GM13976 (cell line): ENCODE data around the gene SLC6A8.

Experiments
- DNase-seq: peaks from one replicate; pipeline ENCODE4 v3.0.0; 2012; ENCODE audit warnings: low spot score
- in situ Hi-C: fragments of 300-500 bp; cut with MboI; formaldehyde crosslinking; loops from one replicate; pipeline ENCODE4 v1.12.0; 2022; ENCODE audit warnings: low sequenced_read_pairs, mixed read lengths, inconsistent platforms; ENCODE audit not compliant: unreplicated experiment
- TF ChIP-seq, protein P1 (sequence below): IDR thresholded peaks from 2 replicates; pipeline ENCODE4 v1.5.1; 2012; ENCODE audit warnings: borderline replicate concordance, mild to moderate bottlenecking; ENCODE audit not compliant: insufficient read depth; ENCODE audit errors: extremely low read depth, missing control alignments, control extremely low read depth

The SLC6A8 gene

GRCh38 chrX:153685156-153685536 is 2.6 kb upstream of the SLC6A8 start:
- DNase-seq: no peak
- in situ Hi-C loops: no loop called here
- TF ChIP-seq, protein P1, sequence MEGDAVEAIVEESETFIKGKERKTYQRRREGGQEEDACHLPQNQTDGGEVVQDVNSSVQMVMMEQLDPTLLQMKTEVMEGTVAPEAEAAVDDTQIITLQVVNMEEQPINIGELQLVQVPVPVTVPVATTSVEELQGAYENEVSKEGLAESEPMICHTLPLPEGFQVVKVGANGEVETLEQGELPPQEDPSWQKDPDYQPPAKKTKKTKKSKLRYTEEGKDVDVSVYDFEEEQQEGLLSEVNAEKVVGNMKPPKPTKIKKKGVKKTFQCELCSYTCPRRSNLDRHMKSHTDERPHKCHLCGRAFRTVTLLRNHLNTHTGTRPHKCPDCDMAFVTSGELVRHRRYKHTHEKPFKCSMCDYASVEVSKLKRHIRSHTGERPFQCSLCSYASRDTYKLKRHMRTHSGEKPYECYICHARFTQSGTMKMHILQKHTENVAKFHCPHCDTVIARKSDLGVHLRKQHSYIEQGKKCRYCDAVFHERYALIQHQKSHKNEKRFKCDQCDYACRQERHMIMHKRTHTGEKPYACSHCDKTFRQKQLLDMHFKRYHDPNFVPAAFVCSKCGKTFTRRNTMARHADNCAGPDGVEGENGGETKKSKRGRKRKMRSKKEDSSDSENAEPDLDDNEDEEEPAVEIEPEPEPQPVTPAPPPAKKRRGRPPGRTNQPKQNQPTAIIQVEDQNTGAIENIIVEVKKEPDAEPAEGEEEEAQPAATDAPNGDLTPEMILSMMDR: no peak

DNA sequence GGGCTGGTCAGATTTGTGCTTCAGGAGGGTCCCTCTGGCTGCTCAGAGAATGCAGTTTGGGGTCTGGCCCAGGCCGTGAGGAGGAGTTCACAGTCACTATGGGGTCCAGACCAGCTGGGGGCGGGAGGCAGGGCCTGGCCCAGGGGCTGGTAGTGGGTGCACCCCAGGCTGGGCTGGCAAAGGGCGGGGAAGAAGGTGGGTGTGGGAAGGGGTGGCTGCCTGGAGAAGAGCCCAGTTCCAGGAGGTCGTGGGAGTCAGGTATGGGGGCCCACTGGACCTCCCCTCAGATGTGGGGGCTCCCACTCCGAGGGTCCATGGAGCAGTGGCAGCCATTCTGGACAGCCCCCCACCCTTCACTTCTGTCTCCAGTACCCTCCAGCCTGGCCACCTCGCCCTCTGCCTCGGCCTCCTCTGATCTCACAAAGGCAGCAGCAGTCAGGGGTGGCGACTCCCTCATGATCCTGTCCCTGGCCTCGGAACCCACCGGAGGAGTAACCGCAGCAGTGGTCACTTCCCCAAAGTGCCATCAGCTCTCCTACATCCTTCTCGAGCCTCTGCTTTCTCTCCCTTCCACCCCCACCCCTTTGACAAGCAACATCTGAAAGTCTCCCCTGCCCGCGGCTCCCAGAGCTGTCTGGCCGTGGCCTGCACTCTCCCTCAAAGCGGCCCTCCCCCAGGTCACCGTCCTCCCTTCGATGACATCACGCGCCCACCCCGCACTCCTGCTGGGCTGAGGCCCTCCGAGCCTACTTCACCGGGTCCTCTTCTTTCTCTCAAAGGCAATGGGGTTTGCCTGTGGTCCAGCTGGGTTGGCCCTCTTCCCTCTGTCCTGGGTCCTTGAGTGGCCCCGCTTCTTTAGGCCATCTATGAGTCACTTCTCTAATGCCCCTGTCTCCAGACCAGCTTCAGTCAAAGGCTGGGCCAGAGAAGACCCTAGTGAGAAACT is 1.7 kb upstream of the SLC6A8 start:
- no peak for DNase-seq
- TF ChIP-seq, protein P1: no peak
- in situ Hi-C loops: no loop called here

GRCh38 chrX:153686711-153687110 is 1.0 kb upstream of the SLC6A8 start:
- DNase-seq: no peak
- TF ChIP-seq, protein P1: no peak
- in situ Hi-C loops: no loop called here

- in situ Hi-C loops: no loop called here
- DNase-seq: no peak
- TF ChIP-seq, protein P1: no peak
Observed at GRCh38 chrX:153688071-153688470, 345 bp downstream of the SLC6A8 start.

GRCh38 chrX:153688506-153688905 is 780 bp downstream of the SLC6A8 start:
- DNase-seq: no peak
- in situ Hi-C loops: no loop called here
- TF ChIP-seq, protein P1: no peak

DNA sequence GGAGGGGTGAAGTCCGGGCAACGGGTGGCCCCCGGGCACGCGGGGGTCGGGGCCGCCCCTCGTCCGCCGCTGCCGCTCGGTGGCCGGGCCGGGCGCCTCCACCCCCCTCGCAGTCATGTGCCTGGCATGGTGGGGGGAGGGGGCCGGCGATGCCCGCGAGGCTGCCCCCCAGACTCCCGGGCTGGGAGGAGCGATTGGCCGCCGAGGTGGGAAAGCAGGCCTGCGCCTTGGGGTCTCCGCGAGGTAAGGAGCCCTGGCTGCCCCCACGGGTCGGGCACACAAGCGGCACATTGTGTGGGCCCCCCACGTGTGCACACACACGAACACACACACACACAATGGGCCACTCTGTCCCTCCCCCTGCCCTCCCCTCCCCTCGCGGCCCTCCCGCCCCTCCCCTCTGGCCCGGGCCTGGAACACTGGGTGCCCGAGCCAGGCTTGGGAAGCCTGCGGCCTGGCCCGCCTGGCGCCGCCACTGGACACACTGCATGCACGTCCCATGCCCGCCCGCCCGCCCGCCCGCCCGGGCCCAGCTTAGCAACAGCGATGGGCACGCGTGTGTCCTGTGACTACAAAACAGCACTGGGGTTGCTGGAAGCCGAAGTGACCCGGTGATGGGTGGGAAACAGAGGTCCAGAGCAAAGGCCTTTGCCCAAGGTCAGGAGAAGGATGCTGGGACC is 1.3 kb downstream of the SLC6A8 start:
- in situ Hi-C loops: no loop called here
- TF ChIP-seq, protein P1: no peak
- DNase-seq: no peak
